Amniotic stem cell (primary cell): ENCODE results near the gene RAD50.
"Not testable (repeated sequence)": the region's sequence is repeated elsewhere in the genome, so short reads cannot be mapped to it uniquely, and the experiment has no call there.

Source experiments
- DNase-seq: peaks from one replicate; lab custom pipeline; 2025; lab: John Stamatoyannopoulos, UW

RAD50 gene

DNA sequence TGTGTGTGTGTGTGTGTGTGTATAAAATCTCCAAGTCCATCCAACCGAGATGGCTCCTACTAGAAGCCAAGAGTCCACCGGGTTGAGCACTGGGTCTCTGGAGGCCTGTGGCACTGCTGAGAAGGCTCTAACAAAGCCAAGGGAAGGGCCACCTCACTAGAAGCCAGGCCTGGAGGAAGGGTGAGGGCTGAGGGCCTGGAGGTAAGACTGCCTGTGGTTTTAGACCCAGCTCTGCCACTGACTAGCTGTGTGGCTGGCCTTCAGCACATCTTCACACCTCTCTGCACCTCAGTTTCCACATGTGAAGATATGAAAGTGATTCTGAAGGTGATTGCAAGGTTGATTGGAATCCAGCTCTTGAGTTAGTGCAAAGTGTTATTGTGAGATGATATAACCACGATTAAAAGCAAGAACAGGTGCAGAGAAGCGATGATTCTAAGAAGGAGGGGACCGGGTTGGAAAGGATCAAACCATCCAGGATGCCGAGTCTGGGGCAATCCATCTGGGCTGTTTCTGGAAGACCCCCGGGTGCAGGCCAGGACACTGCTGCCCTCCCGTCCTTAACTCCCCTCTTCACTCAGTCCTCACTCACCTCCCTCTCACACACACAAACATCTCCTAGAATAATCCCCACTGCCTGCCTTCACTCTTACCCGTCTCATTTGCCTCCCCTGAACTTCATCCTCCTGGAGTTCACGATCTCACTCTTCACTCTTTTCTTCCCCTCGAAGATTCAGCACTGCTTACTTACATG is 119.3 kb downstream of the RAD50 start:
- no peak for DNase-seq

DNA sequence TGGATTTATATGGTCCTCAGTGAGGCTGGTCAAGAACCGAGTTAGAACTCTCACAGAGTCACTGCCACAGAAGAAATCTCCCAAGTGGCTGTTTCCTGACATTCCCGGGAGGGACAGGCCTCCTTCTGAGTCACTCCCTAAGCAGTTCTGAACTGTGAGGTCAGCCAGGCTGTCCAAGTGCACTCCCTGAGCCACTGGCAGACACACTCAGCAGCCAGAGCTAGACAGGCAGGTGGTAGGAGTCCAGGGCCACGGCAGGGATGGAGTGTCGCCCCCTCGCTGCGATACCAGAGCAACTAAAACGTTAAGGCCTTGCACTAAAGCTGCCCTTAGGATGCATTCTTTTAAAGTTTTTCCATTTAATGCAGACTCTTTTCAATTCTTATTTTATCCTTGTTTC is 120.4 kb downstream of the RAD50 start:
- DNase-seq: peak; percentile 76

DNA sequence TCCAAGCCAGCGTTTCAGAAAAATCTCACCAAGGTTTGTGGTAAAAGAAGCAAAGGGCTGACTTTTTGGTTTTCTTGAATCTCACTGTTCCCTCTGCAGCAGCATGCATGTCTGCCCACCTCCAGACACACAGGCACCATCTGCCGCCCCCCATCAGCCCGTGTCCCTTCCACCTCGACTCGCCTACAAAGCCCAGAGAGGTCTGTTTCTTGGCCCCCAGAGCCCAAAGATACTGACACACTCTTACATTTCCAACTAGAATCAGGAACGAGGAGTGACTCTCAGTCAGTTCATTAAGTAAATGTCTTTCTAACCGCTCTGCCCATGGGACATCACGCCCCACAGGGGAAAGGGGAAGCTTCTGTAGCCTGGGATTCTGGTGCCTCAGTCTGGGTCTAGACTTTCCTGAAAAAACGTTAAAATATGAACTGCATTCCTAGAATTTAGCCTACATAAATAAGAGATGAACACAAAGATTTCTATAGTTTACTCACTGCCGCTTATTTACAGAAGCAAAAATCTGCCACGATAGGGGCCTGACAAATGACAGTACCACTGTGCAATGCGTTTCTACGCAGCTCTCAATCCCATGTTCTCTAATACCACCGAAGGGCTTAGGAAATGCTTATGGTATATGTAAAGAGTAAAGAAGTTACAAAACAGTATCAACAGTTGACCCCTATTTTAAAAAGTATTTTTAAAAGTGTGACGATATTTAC is 121.1 kb downstream of the RAD50 start:
- DNase-seq: no peak

DNA sequence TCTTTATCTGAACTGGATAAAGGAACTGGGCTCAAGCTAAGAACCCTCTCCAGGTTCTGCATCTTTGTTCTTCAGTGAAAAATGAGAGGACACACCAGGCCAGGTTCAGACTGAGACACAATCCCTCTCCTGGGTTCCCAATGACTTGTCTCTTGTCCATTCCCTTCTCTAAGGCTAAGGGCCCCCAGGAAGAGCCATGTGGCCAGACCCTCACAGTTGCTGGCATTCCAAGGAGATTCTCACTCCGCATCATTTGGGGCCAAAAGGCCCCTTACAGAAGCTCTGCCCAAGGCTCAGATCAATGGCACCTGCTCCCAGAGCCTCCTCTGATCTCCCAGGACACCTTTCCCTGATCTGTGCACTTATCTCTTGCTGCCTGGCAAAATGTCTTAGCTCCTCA is 122.0 kb downstream of the RAD50 start:
- DNase-seq: no peak

DNA sequence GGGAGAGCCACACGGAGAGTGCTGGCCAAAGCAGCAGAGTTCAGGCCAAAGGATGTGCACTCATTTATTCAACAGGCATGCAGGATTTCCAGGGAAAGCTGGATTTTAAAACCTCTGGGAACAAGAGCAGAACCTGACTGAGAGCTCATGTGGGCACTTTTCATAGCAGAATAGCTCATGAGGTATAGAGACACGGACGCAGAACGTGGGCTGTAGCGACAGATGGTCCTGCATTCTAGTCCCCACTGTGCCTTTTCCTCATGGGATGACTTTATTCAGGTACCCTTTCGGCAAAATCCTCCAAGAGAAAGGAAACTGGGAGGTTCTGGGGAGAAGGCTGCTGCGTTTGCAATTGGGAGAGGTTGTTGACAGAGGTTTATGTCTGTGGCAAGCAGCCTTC is 122.4 kb downstream of the RAD50 start:
- no peak for DNase-seq

DNA sequence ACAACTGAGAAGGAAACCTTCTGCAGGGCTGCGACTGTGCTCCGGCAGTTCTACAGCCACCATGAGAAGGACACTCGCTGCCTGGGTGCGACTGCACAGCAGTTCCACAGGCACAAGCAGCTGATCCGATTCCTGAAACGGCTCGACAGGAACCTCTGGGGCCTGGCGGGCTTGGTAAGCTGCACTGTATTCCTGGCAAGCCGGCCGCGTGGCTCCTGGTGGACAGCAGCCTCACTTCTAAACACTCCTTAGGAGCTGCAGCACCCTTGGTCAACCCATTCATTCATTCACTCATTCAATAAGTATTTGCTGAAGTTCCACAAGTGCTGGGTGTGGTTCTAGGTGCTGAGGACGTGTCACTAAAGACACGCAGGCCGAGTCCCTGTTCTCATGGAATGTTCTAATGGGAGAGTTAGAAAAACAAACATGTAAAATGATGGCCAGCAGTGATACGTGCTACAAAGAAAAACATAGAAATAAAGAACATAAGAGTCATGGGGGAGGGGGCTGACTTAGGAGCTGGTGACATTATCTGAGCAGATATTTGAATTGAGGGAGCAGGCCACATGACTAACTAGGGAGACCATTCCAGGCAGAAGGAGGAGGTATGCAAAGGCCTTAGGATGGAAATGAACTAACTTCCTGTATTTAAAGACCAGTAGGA is 123.1 kb downstream of the RAD50 start:
- no peak for DNase-seq

DNA sequence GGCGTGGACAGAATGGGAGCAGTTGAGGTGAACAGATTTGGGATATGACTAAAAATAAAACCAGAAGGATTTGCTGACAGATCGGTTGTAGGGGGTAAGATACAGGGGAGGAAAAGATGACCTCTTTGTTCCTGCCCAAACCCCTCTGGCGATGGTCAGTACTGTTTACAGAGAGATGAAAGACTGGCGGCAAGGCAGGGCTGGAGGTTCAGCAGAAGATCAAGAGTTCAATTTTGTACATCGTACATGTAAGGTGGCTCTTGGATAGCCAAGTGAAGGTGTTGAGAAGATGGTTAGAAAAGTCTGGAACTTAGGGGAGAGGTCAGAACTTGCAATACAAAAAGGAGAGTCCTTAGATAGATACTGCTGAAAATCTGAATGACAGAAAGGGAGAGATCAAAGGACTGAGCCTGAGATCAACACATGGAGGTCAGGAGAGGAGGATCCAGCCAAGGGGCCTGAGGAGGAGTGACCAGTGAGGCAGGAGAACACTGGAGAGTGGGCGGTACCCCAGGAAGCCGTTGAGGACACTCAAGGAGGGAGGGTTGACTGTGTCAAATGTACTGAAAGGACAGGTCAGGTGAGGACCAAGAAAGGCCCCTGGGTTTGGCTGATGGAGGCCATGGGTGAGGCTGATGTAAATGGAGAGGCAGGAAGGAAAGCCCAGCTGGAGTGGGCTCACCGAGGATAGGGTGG is 124.2 kb downstream of the RAD50 start:
- no peak for DNase-seq

DNA sequence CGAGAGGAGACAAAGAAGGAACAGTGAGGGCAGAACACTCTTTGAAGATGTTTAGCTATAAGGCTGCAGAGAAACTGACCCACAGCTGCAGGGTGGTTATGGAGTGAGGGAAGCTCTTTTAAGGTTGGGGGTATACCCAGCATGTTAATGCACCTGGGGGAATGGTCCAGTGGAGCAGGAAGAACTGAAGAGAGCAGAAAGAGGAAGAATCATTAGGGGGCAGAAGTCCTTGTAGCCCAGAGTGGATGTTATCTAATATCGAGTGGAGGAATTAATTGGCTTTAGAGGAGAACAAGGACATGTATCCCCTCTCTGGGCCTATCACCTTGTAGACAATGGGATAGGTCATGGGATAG is 124.7 kb downstream of the RAD50 start:
- DNase-seq: no peak

DNA sequence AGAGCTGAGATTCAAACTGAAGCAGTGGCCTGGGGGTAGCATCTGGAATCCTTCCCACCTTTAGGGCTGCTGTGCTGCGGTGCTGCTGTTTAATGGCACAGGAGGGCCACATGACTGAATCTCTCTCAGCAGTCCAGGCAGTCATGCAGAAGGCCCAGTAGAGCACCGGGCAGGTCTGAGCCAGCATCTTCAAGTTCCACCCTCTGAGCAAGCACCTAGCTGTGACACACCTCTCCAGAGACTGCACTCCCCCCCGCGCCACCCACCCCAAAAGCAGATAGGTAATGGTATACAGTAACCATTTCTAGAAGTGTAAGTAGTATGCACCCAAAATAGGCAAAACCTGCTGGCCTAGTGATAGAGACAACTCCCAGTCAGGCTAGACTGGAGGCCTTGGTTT is 125.2 kb downstream of the RAD50 start:
- DNase-seq: no peak

DNA sequence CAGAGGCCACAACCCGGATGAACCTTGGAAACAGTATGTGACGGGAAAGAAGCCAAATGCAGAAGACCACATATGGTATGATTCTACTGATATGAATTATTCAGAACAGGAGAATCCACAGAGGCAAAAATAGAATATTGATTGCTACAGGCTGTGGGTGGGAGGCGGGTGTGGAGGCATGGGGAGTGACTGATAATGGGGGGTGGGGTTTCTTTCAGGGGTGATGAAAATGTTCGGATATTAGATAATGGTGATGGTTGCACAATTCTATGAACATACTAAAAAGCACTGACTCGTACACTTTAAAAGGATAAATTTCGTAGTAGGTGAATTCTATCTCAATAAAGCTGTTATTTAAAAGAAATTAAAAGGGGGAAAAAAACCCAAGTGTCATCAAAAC is 127.7 kb downstream of the RAD50 start:
- no peak for DNase-seq

DNA sequence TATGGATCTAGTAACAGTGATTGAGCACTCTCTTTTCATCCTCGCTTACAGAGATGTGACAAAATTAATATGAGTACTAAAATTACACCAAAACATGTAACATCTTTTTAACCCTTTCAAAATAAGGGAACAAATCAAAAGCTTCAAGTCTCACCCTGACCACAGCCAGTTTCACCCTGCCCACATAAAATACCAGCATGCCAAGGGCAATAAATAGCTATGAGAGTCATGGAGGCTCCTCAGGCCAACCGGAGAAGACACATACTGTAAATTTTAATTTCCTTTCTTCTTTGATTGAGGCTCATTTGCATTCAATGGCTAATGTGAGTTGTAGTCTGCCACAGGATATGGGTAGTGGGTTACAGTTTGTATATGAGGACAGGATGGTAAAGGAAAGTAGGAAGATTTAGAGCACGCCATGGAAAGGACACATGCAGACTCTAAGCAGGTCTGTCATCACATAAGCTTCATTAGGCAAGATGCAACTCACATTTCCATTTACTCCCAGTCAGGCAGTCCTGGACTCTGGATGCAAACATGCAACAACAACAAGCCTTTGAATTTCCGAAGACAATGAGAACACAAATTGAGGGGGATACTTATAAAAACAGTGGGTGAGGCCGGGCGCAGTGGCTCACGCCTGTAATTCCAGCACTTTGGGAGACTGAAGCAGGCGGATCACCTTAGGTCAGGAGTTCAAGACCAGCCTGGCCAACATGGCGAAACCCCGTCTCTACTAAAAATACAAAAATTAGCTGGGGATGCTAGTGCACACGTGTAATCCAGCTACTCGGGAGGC is 128.3 kb downstream of the RAD50 start:
- no peak for DNase-seq

DNA sequence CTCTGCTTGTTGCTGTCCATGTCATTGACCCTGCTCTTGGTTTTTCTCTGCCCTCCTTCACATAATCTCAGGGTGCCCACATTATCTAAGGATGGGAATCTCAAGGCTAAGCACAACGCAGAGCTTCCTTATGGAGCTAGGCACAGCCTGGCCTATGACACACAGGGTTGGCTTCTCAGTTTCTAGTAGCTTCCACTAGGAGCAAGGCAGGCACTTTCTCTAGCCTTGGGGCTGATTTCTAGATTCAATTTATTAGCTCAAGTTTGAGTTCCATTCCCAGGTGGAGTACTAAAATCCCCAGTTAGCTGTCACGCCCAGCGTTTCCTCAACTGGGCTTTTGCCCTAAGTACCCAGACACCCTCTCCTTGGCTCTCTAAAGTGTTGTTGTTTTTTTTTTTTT is 129.4 kb downstream of the RAD50 start:
- no peak for DNase-seq

DNA sequence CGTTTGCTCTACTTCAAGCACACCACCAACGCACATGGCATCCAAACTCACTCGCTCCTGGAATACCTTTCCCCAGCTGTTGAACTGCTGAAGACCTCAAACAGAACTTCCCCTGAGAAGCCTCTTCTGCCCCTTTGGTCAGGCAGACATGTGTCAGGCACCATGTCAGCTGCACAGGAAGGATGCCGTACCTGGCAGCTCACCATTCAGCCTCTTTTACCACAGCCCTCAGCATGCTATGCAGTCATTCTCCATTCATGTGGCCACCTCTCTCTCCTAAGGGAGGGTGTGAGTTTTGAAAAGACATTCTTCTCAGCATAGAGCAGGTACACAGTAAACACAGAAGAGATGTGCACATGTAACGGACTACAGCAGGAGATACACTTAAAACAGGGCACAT is 131.2 kb downstream of the RAD50 start:
- DNase-seq: no peak

DNA sequence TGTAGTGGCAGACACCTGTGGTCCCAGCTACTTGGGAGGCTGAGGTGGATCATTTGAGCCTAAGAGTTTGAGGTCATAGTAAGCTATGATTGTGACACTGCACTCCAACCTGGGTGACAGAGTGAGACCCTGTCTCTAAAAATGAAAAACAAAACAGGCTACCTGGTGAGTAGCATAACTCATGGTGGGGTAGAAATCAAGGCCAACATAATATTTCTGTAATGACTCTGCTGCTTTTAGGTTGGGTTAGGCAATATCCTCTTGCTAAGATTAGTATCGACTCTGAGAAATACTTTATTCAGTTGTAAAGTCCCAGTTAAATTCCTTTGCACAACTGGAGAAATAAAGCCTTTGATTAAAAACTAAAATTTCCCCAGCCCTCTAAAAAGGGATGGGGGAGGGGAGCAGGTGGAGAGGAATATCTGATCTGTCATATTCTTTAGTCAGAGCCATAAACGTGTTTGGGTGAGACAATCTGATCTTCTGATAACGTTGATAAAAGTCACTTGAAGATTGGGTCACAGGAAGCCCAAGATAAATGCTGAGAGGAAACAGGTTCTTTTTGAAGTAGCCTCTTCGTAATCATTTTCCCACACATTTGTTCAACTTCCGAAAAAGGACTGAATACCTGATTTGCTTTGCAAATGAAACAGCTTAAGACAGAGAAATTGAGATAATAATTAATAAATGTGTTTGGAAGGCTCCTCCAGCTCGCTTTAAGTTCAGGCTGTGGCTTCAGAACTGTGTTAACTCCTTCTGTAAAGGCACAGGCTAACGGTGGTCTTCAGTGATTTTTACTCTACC is 132.0 kb downstream of the RAD50 start:
- no peak for DNase-seq

DNA sequence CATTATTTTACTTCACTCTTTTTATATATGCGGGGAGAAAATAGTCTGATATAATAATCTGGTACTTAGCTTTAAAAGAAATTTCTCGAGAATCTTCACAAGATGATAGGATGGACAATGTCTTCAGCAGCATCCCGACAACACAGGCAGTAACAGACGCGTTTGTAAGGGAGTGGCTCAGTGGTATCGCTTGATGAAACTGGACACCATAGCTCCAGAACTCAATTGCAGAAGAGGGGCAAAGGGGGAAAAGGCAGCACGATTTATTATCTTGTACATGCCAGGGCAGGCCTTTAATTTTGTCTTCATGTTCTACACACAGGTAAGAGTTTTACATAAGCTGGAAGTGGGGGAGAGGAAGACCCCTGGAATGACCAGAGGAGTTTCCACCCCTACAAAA is 132.7 kb downstream of the RAD50 start:
- DNase-seq: no peak

DNA sequence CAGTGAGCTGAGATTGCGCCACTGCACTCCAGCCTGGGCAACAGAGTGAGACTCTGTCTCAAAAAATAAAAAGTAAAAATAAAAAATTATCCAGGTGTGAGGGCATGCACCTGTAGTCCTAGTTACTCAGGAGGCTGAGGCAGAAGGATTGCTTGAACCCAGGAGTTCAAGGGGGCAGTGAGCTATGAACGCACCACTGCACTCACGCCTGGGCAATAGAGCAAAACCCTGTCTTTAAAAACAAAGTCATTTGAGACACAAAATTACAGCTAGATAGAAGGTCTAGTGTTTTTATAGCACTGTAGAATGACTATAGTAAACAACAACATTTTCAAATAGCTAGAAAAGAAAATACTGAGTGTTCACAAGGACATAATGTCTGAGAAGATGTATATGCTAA is 133.4 kb downstream of the RAD50 start:
- DNase-seq: no peak

DNA sequence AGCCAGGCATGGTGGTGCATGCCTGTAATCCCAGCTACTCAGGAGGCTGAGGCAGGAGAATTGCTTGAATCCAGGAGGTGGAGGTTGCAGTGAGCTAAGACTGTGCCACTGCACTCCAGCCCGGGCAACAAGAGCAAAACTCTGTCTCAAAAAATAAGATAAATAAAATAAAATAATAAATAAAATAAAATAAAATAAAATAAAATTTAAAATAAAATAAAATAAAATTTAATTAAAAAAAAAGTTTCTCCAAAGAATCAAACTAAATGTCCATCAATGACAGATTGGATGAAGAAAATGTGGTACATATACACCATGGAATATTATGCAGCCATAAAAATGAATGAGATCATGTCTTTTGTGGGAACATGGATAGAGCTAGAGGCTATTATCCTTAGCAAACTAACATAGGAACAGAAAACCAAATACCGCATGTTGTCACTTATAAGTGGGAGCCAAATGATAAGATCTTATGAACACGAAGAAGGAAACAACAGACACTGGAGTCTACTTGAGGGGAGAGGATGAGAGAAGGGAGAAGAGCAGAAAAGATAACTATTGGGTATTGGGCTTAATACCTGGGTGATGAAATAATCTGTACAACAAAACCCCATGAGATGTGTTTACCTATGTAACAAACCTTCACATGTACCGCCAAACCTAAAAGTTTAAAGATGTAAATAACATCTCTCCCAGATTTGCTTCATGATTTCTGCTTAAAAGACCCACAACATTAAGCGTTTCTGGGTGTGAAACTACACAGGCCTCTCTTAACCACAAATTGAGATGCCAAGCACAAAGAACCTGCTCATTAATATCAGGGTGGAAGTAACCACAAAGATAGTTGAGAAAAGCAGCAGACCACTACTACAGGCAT is 135.2 kb downstream of the RAD50 start:
- DNase-seq: not testable (repeated sequence)

DNA sequence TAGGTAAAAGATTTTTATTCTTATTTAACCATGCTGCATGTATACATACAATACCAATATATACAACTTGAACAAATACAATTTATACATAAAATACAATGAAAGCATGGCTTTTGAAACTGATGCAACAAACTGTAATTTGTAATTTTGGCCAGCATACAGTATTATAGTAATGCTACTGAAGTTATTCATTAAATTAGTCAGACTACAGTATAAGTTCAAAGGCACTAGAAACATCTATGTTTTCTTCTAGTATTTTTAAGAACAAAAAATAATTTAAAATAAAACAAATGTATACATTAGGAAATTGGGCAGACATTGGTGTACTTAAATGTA is 135.8 kb downstream of the RAD50 start:
- no peak for DNase-seq
